Measurements from ENCODE around the gene PRR3.
"Not testable (repeated sequence)": the region's sequence is repeated elsewhere in the genome, so short reads cannot be mapped to it uniquely, and the experiment has no call there.

PRR3 gene

DNA sequence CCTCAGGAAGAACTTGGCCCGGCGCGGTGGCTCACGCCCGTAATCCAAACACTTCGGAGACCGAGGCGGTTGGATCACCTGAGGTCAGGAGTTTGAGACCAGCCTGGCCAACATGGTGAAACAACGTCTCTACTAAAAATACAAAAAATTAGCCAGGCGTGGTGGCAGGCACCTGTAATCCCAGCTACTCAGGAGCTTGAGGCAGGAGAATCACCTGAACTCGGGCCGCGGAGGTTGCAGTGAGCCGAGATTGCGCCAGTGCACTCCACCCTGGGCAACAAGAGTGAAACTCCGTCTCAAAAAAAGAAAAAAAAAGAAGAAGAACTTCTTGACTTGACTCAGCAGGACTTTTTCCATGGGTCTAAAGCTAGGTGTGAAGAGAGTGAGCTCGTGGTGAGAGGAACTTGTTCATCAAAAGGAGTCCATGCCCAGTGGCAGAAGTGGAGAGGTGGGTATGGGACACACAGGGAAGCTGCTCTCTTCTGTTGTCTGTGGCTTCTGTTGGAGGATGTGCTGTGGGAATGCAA is 27.7 kb upstream of the PRR3 start:
- H3K36me3 Mint-ChIP-seq (ENCODE audit: low read depth), result not testable (repeated sequence)

DNA sequence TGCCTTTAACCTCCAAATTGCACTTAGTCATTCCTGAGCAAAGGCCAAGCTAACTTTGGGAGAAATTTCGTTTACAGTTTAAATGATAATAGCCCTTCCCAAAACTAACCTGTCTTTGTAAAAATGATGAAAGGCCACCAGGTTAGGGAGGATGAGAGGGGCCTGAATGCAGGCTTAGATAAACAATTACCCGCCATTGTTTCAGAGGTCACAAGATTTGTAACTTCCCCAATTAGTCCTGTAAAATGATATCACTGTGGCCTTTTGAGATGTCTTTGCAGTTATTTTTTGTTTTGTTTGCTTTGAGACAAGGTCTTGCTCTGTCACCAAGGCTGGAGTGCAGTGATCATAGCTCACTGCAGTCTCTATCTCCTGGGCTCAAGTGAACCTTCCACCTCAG is 27.1 kb upstream of the PRR3 start:
- Mint-ChIP-seq H3K27ac (no peak overlapping the region), H3K27me3 (ENCODE audit: low read depth) (peaks cover 30% of the 10 kb centered on the region), H3K4me3 (no peak overlapping the region), H3K4me1 (peaks cover 4% of the 10 kb centered on the region), H3K36me3 (ENCODE audit: low read depth) (no peaks in the 10 kb centered on the region), H3K9me3 (peaks cover 1% of the 10 kb centered on the region)
- TF ChIP-seq, protein P1, sequence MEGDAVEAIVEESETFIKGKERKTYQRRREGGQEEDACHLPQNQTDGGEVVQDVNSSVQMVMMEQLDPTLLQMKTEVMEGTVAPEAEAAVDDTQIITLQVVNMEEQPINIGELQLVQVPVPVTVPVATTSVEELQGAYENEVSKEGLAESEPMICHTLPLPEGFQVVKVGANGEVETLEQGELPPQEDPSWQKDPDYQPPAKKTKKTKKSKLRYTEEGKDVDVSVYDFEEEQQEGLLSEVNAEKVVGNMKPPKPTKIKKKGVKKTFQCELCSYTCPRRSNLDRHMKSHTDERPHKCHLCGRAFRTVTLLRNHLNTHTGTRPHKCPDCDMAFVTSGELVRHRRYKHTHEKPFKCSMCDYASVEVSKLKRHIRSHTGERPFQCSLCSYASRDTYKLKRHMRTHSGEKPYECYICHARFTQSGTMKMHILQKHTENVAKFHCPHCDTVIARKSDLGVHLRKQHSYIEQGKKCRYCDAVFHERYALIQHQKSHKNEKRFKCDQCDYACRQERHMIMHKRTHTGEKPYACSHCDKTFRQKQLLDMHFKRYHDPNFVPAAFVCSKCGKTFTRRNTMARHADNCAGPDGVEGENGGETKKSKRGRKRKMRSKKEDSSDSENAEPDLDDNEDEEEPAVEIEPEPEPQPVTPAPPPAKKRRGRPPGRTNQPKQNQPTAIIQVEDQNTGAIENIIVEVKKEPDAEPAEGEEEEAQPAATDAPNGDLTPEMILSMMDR (IDR thresholded peaks at IDR 0.05; ENCODE audit: unreplicated experiment in 3 of 3), result no peak

More for the DNA sequence above, 27.7 kb upstream of the PRR3 start:
- H3K4me1 Mint-ChIP-seq, H3K9me3 Mint-ChIP-seq, H3K27ac Mint-ChIP-seq, H3K4me3 Mint-ChIP-seq: not testable (repeated sequence)
- H3K27me3 Mint-ChIP-seq (ENCODE audit: low read depth), result peaks cover 28% of the 10 kb centered on the region

DNA sequence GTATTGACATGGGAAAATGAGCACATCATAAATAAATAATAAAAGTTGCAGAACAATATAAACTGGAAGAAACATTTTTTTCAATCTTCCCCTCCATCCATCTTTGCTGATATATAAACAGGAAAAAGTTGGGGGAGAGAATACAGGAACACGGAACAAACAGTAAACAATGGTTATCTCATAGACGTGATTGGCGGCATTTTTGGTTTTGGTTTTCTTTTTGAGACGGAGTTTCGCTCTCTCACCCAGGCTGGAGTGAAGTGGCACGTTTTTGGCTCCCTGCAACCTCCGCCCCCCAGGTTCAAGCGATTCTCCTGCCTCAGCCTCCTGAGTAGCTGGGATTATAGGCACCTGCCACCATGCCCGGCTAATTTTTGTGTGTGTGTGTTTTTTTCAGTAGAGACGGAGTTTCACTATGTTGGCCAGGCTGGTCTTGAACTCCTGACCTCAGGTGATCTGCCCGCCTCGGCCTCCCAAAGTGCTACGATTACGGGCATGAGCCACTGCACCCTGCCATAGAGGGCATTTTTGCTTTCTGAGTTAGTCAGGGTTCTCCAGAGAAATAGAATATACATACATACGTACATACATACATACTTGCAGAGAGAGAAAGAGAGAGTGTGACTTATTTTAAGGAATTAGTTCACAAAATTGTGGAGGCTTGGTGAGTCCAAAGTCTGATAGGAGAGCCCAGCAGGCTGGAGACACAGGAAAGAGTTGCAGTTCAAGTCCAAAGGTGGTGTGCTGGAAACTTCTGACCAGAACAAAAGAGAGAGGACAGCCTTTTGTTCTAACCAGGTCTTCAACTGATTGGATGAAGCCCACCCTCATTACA is 23.4 kb upstream of the PRR3 start:
- H3K4me1 Mint-ChIP-seq, result no peaks in the 10 kb centered on the region
- TF ChIP-seq, protein P1 (IDR thresholded peaks at IDR 0.05; ENCODE audit: unreplicated experiment in 3 of 3), result no peak
- H3K9me3 Mint-ChIP-seq, result no peaks in the 10 kb centered on the region
- no peak overlapping the region for H3K27ac Mint-ChIP-seq
- H3K4me3 Mint-ChIP-seq, result no peak overlapping the region
- H3K27me3 Mint-ChIP-seq (ENCODE audit: low read depth), result peaks cover 28% of the 10 kb centered on the region
- H3K36me3 Mint-ChIP-seq (ENCODE audit: low read depth), result no peaks in the 10 kb centered on the region

DNA sequence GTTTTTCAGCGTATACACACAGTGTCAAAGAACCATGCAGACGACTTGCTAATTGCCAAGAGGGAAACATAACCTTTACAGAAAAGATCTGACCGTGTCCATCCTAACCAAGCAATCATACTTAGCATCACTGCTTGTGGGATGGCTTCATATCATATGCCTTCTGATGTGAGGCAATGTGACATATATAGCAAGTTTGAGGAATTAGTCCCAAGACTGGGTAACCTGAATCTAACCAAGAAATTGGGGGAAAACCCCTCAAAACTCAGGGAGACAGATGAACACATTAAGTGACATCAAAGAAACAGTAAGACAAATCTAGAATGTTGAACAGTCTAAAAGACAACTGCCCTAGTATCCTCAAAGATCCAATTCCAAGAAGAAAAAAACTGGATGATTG is 19.2 kb upstream of the PRR3 start:
- Mint-ChIP-seq H3K36me3 (ENCODE audit: low read depth) (no peaks in the 10 kb centered on the region), H3K4me3 (no peak overlapping the region), H3K4me1 (peaks cover 10% of the 10 kb centered on the region), H3K9me3 (no peaks in the 10 kb centered on the region), H3K27ac (no peak overlapping the region), H3K27me3 (ENCODE audit: low read depth) (peaks cover 20% of the 10 kb centered on the region)
- TF ChIP-seq, protein P1 (IDR thresholded peaks at IDR 0.05; ENCODE audit: unreplicated experiment in 3 of 3), result no peak

DNA sequence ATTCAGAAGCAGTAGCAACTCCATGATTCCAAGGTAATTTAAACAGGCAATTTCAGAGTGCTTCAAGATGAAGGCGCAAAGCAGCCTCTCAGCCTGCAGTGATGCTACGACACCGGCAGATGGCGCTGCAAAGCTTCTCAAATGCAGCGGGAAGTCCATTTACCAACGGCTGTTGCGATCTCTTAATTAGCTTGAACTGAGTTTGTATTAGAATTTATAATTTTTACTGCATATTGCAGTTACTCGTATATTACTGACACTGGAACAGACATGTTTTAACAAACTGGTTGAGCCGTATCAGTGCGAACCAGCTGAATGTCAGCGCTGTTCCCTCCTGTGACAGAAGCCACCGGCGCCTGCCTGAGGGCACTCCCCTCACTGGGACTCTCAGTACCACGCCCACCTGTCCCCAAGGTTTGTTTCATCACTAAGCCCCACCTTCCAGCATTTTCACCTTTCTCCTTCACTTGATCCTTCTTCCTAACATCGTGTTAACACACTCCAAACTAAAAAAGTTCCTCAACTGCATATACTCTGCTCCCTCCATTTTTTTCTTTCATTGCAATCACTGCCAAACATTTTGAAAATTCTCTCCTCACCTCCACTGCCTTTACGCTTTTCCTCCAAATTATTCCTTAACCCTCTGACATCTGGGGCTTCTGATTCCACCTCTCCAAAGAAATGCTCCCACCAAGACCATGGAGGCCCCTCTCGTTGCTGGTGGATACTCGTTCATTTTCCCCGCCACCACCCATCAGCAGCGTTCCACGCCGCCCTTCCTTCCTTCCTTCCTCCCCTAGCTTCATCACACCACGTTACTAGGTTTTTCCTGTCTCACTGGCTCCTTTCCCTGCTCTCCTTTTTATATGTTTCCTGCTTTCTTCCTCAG is 15.3 kb upstream of the PRR3 start:
- Mint-ChIP-seq H3K4me3 (peak overlapping the region; percentile 60 to 71 (median 63)), H3K27me3 (ENCODE audit: low read depth) (peaks cover 15% of the 10 kb centered on the region), H3K27ac (no peak overlapping the region), H3K36me3 (ENCODE audit: low read depth) (peaks cover 2% of the 10 kb centered on the region), H3K9me3 (no peaks in the 10 kb centered on the region), H3K4me1 (peaks cover 11% of the 10 kb centered on the region)
- TF ChIP-seq, protein P1 (IDR thresholded peaks at IDR 0.05; ENCODE audit: unreplicated experiment in 3 of 3), result peak; percentile 98 to 100 (median 99)

DNA sequence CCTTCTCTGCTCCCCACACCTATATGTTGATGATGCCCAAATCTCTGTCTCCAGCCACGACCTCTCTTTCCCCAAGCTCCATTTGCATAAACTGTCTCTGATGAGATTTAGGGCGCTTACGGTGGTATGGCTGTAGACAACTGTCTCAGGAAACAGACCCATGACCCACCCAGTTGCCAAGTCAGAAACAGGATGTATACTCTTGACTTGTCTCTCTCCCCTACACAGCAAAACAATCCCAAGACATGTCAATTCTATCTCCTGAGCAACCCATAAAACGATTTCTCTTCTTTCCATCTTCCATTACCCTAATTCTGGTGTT is 14.7 kb upstream of the PRR3 start:
- peaks cover 3% of the 10 kb centered on the region for H3K36me3 Mint-ChIP-seq (ENCODE audit: low read depth)
- peaks cover 11% of the 10 kb centered on the region for H3K4me1 Mint-ChIP-seq
- TF ChIP-seq, protein P1 (IDR thresholded peaks at IDR 0.05; ENCODE audit: unreplicated experiment in 3 of 3), result no peak

More for the DNA sequence above, 14.7 kb upstream of the PRR3 start:
- peak overlapping the region; percentile 48 to 63 (median 60) for H3K4me3 Mint-ChIP-seq
- H3K27me3 Mint-ChIP-seq (ENCODE audit: low read depth), result peaks cover 15% of the 10 kb centered on the region
- H3K27ac Mint-ChIP-seq, result no peak overlapping the region
- H3K9me3 Mint-ChIP-seq, result no peaks in the 10 kb centered on the region
